Medulla oblongata (tissue), 1 donor: ENCODE data around the gene RFTN1.

ENCODE experiments used
- DNase-seq: peaks from one replicate; pipeline ENCODE4 v3.0.0-alpha.2; 2015; ENCODE audit errors: extremely low spot score

The RFTN1 gene

DNA sequence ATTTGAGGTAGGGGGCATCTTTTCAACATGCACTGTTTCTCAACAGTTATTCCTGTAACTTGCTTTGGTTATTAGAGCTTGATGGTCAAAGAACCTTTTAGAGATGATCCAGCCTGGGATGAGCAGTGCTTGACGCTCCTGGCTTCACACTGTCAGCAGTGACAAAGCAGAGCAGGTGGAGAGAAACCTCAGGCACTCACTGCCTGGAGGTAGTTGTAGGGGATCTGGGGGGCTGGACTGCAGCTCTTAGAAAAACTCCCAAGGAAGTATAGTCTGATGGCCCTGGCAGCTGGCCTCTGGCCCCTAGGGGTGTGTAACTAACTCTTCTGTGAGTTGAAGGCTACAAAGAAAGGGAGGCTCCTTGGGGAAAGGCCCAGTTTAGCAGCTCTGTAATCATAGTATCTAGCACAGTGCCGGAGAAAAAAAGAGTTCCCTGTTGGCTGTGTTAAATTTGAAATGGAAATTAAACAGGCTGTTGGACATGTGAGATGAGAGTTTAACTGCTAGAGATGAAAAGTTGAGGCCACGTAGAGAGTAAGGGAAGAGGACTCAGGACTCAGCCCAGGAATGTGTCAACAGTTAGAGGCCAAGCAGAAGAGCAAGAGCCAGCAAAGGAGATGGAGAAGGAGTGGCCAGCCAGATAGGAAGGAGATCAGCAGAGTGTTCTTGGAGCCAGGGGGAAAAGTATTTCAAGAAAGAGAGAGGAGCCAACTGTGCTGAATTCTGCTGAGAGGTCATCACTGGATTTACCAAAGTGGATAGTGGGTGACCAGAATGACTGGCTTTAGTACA lies 234.3 kb downstream of the RFTN1 start:
- no peak for DNase-seq

DNA sequence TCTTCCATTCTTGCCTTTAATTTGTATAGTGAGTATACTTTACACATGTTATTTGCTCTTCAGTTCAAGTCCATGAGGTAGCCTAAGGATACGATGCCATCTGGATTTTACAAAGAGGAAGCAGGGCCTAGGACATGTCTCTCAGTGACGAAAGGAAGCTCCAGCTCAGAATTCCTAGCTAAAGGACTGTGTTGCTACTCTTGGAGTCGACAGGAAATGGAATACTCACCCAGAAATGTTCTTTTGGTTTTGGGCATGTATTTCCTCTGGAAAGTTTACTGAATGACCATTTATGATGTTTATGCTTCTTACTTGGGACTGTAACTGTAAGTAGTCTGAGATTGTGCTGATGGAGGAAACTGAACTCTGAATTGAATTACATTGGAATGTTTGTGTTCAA lies 236.0 kb downstream of the RFTN1 start:
- no peak for DNase-seq

- DNase-seq: no peak
These were observed 239.6 kb downstream of the RFTN1 start for GRCh38 chr3:16273867-16274266.

DNA sequence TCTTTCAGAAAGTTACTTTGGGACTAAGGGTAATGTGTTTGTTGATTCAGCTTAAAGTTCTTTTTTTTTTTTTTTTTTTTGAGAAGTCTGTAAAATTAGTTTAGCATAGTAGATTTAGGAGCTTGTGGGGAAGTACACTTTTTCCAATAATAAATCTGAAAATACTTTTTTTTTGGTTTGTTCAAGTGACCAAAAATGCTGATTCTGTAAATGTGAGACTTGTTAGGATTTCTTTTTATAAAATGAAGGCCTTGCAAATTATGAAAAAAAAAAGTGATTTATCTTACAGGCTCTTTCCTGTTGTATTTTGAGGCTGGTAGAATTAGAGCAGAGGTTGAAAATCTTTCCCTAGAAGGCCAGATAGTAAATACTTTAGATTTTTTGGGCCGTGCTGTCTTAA lies 240.9 kb downstream of the RFTN1 start:
- DNase-seq: no peak

DNA sequence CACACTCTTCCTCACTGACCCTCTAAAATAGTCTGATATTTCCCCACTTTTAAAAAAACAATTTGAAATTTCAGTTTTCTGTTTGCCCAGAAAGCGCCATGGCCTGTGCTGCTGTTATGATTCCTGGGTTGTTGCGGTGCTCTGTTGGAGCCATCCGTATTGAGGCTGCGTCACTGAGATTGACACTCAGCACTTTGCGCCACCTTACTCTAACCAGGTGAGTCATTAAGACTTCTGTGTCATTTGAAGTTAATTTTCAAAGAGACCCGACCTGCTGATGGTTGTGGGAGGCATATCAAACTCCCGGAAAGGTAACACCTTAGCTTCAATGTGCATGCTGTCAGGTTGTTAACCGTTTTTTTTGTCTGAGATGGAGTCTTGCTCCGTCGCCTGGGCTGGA lies 242.6 kb downstream of the RFTN1 start:
- DNase-seq: no peak

DNA sequence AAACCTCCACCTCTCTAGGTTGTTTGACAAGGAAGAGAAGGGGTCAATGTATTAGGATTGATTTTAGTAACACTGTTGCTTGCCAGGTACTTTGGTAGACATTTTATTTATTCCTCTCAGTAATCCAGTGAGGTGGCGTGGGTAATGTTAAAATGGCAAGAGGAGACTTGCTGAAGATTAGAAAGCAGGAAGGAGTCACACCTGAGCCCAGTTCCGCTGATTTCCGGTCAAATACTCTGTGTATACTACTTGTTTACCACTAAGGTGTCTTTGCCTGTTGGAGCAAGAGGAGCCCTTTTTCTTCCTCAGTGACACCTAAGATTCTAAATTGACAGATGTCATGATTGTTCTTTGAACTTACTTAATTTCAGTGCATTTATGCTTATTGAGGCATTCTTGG lies 246.8 kb downstream of the RFTN1 start:
- DNase-seq: no peak
